Natural killer cell (primary cell): ENCODE measurements around the gene PKIB. TPM values are rescaled to one million over a fixed set of nuclear protein-coding genes. Genes with fewer than 3 reads are reported as not detected.

Experiments used
- ATAC-seq, 3 donors: fragments of 150-1000 bp in 2 of 3; fragments of 200-7000 bp in 1 of 3; cut with Tn5 transposase; 1 replicate in 1 of 3; 2 replicates in 2 of 3; pipeline ENCODE4 v1.10.0; 2021; ENCODE audit warnings: mild to moderate bottlenecking in 2 of 3, moderate library complexity in 2 of 3
- DNase-seq, 2 donors: peaks; one replicate each; pipeline versions ENCODE4 v3.0.0 to v3.0.0-alpha.2; 2013 to 2021; ENCODE audit warnings: mixed read lengths in 1 of 2
- H3K27ac ChIP-seq: one replicate; pipeline ENCODE4 v1.5.1; 2013; ENCODE audit warnings: mild to moderate bottlenecking, low read length
- H3K27me3 ChIP-seq: one replicate; pipeline ENCODE4 v1.6.1; 2013; ENCODE audit warnings: low read length; ENCODE audit not compliant: control insufficient read depth, insufficient read depth
- H3K36me3 ChIP-seq: one replicate; pipeline ENCODE4 v1.6.1; 2013; ENCODE audit warnings: low read length; ENCODE audit not compliant: control insufficient read depth, insufficient read depth
- H3K4me1 ChIP-seq: one replicate; pipeline ENCODE4 v1.6.1; 2013; ENCODE audit warnings: low read length; ENCODE audit not compliant: control insufficient read depth, insufficient read depth
- H3K4me3 ChIP-seq: one replicate; pipeline ENCODE4 v1.5.1; 2013; ENCODE audit warnings: low read length
- H3K9me3 ChIP-seq: one replicate; pipeline ENCODE4 v1.6.1; 2013; ENCODE audit warnings: low read length; ENCODE audit not compliant: control insufficient read depth, insufficient read depth
- H3K27ac Mint-ChIP-seq, 2 donors: one replicate each; pipeline ENCODE4 v1.8.0; 2022; ENCODE audit warnings: mild to moderate bottlenecking in 2 of 2, mixed read lengths in 2 of 2, moderate library complexity in 1 of 2
- H3K27me3 Mint-ChIP-seq, 2 donors: one replicate each; pipeline ENCODE4 v1.8.0; 2022; ENCODE audit warnings: low read depth in 2 of 2, mixed read lengths in 2 of 2
- H3K36me3 Mint-ChIP-seq: one replicate; pipeline ENCODE4 v1.8.0; 2022; ENCODE audit warnings: mixed read lengths
- H3K4me1 Mint-ChIP-seq, 2 donors: one replicate each; pipeline ENCODE4 v1.8.0; 2022; ENCODE audit warnings: mixed read lengths in 2 of 2
- H3K4me3 Mint-ChIP-seq: one replicate; pipeline ENCODE4 v1.8.0; 2022; ENCODE audit warnings: mild to moderate bottlenecking, moderate library complexity, mixed read lengths
- H3K9me3 Mint-ChIP-seq, 2 donors: one replicate each; pipeline ENCODE4 v1.8.0; 2022; ENCODE audit warnings: mixed read lengths in 2 of 2
- CTCF ChIP-seq: fragments of 200-600 bp; IDR thresholded peaks from one replicate; pipeline ENCODE4 v1.8.0; 2022; ENCODE audit warnings: antibody characterized with exemption
- WGBS: methylation state at CpG from one replicate; pipeline ENCODE4 v1.1.7; 2013; ENCODE audit warnings: missing lambda C conversion rate; ENCODE audit not compliant: insufficient coverage; 5-methylcytosine and 5-hydroxymethylcytosine counted together
- intact Hi-C: fragments of 100-400 bp; cut with micrococcal nuclease; formaldehyde crosslinking; loops from one replicate; pipeline ENCODE4 v1.14.2; 2022
- total RNA-seq, 4 donors: library from RNA; stranded (reverse); fragments of 120-200 nt in 1 of 4; gene quantifications; one replicate each; pipeline versions ENCODE4 v1.2.3 to v1.2.4, GENCODE V29; 2013 to 2022

PKIB gene
- total RNA-seq, 3 donors from 2014 or later (not counting 1 experiment from before 2014, with no cell fraction given): 0.95 TPM; not detected in 2

- no peaks in the 10 kb centered on the region for H3K36me3 ChIP-seq
- Mint-ChIP-seq H3K4me1 (peaks cover 12 to 18% of the 10 kb centered on the region in 2 donors), H3K27me3 (peaks cover 7 to 18% of the 10 kb centered on the region in 2 donors), H3K4me3 (peak overlapping the region; percentile 57), H3K27ac (no peak overlapping the region), H3K36me3 (no peaks in the 10 kb centered on the region), H3K9me3 (peaks cover 3 to 6% of the 10 kb centered on the region in 2 donors)
- WGBS: 2% methylated on average over 40 of the region's 42 CpGs
- H3K27ac ChIP-seq: no peak overlapping the region
- peak in 2 of 3 donors; percentile 21 to 38 for ATAC-seq
- intact Hi-C loops: no loop called here
- TF ChIP-seq CTCF: no peak
- peaks cover 21% of the 10 kb centered on the region for H3K27me3 ChIP-seq
- H3K4me1 ChIP-seq: peaks cover 10% of the 10 kb centered on the region
- H3K9me3 ChIP-seq: no peaks in the 10 kb centered on the region
- DNase-seq: peak in 1 of 2 donors; percentile 9
- H3K4me3 ChIP-seq: peak overlapping the region; percentile 1
These were observed 668 bp downstream of the PKIB start for GRCh38 chr6:122610690-122611455.

GRCh38 chr6:122612838-122613237 lies 2.6 kb downstream of the PKIB start:
- Histone ChIP-seq H3K36me3 (no peaks in the 10 kb centered on the region), H3K27ac (no peak overlapping the region), H3K4me3 (no peak overlapping the region), H3K4me1 (peaks cover 10% of the 10 kb centered on the region), H3K9me3 (no peaks in the 10 kb centered on the region), H3K27me3 (peaks cover 21% of the 10 kb centered on the region)
- no peak for TF ChIP-seq CTCF
- H3K9me3 Mint-ChIP-seq: peaks cover 3 to 8% of the 10 kb centered on the region in 2 donors
- H3K27ac Mint-ChIP-seq: no peak overlapping the region
- H3K4me3 Mint-ChIP-seq: no peak overlapping the region
- no peak for ATAC-seq
- no peak for DNase-seq
- peaks cover 7 to 16% of the 10 kb centered on the region in 2 donors for H3K27me3 Mint-ChIP-seq
- 81% methylated on average over 2 of the region's 3 CpGs for WGBS
- no peaks in the 10 kb centered on the region for H3K36me3 Mint-ChIP-seq
- H3K4me1 Mint-ChIP-seq: peaks cover 12 to 18% of the 10 kb centered on the region in 2 donors
- intact Hi-C loops: no loop called here

DNA sequence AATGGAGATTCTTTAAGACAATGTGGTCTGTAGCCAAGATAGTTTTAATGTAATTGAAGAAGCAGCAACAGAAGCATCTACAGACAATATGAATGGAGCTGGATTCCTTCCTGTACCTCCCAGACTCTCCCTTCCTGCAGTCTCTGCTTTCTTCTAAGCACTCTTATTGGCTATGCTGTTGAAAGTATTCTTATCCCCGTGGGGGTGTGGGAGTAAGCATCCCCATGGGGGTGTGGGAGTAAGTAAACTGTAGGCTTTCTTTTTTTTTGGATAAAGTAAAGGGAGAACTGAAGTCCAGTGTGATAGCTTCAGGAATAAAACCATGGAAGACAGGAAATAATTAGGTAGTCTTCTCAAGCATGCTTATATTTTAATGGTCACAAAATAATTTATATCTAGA lies 4.1 kb downstream of the PKIB start:
- no peak for TF ChIP-seq CTCF
- no peak overlapping the region for H3K27ac ChIP-seq
- Mint-ChIP-seq H3K9me3 (peaks cover 0 to 8% of the 10 kb centered on the region in 2 donors), H3K4me3 (no peak overlapping the region), H3K27me3 (peaks cover 7 to 15% of the 10 kb centered on the region in 2 donors), H3K4me1 (peaks cover 12 to 16% of the 10 kb centered on the region in 2 donors), H3K27ac (no peak overlapping the region), H3K36me3 (no peaks in the 10 kb centered on the region)
- WGBS: 67% methylated on average over 1 of the region's 1 CpG
- H3K27me3 ChIP-seq: peaks cover 21% of the 10 kb centered on the region
- H3K36me3 ChIP-seq: no peaks in the 10 kb centered on the region
- no peaks in the 10 kb centered on the region for H3K9me3 ChIP-seq
- intact Hi-C loops: no loop called here
- H3K4me3 ChIP-seq: no peak overlapping the region
- peaks cover 10% of the 10 kb centered on the region for H3K4me1 ChIP-seq
- ATAC-seq (no peak), DNase-seq (no peak)
